Keratinocyte (primary cell): Measurements from ENCODE around the gene NKX2-4. TPM values are rescaled to one million over a fixed set of nuclear protein-coding genes. Genes with fewer than 3 reads are reported as not detected.

ENCODE experiments used
- DNase-seq: peaks from one replicate; pipeline ENCODE4 v3.0.0-alpha.2; 2011; ENCODE audit warnings: low read depth, missing footprints, low spot score
- FAIRE-seq: peaks from 2 replicates; lab custom pipeline; 2011; peaks lifted over from hg19 to GRCh38; lab: Jason Lieb, UNC
- H2AFZ ChIP-seq: 2 replicates; pipeline ENCODE4 v1.6.0; 2012; ENCODE audit warnings: low read length, control low read depth, inconsistent platforms; ENCODE audit not compliant: control insufficient read depth
- H3K27ac ChIP-seq: 2 replicates; pipeline ENCODE4 v1.5.1; 2011; ENCODE audit warnings: low read length; ENCODE audit not compliant: control insufficient read depth, insufficient read depth
- H3K27me3 ChIP-seq: 3 replicates; pipeline ENCODE4 v1.6.0; 2011; ENCODE audit warnings: low read length; ENCODE audit not compliant: control insufficient read depth, insufficient read depth; ENCODE audit errors: extremely low read depth
- H3K36me3 ChIP-seq, 2 experiments: 2 replicates in 1 of 2; 3 replicates in 1 of 2; pipeline ENCODE4 v1.5.1; 2011; ENCODE audit warnings: low read length in 2 of 2, mild to moderate bottlenecking in 1 of 2; ENCODE audit not compliant: control insufficient read depth in 2 of 2, insufficient read depth in 2 of 2; ENCODE audit errors: extremely low read depth in 1 of 2
- H3K4me1 ChIP-seq: 3 replicates; pipeline ENCODE4 v1.5.1; 2011; ENCODE audit warnings: low read length; ENCODE audit not compliant: control insufficient read depth, insufficient read depth; ENCODE audit errors: extremely low read depth
- H3K4me2 ChIP-seq: 3 replicates; pipeline ENCODE4 v1.6.0; 2011; ENCODE audit warnings: low read depth, low read length; ENCODE audit not compliant: control insufficient read depth, insufficient read depth; ENCODE audit errors: extremely low read depth
- H3K4me3 ChIP-seq, 3 experiments: fragments of 200-600 bp in 1 of 3; sonication (generic) in 1 of 3; 2 replicates in 2 of 3; 3 replicates in 1 of 3; pipeline ENCODE4 v1.5.1; 2011 to 2016; ENCODE audit warnings: low read length in 3 of 3, mild to moderate bottlenecking in 3 of 3, control low read depth in 2 of 3, inconsistent platforms in 1 of 3, low read depth in 1 of 3, mixed read lengths in 1 of 3, mixed run types in 1 of 3, moderate library complexity in 1 of 3; ENCODE audit not compliant: control insufficient read depth in 2 of 3, insufficient read depth in 2 of 3; ENCODE audit errors: extremely low read depth in 1 of 3
- H3K79me2 ChIP-seq: 2 replicates; pipeline ENCODE4 v1.6.0; 2012; ENCODE audit warnings: low read length; ENCODE audit not compliant: control insufficient read depth, insufficient read depth
- H3K9ac ChIP-seq: 3 replicates; pipeline ENCODE4 v1.6.0; 2011; ENCODE audit warnings: low read length; ENCODE audit not compliant: control insufficient read depth, insufficient read depth; ENCODE audit errors: extremely low read depth
- H3K9me1 ChIP-seq: 3 replicates; pipeline ENCODE4 v1.6.0; 2011; ENCODE audit warnings: low read length; ENCODE audit not compliant: control insufficient read depth, insufficient read depth; ENCODE audit errors: extremely low read depth
- H3K9me3 ChIP-seq: 2 replicates; pipeline ENCODE4 v1.5.1; 2012; ENCODE audit warnings: low read depth, low read length; ENCODE audit not compliant: control insufficient read depth
- H4K20me1 ChIP-seq: 3 replicates; pipeline ENCODE4 v1.6.0; 2011; ENCODE audit warnings: low read length; ENCODE audit not compliant: control insufficient read depth, insufficient read depth; ENCODE audit errors: extremely low read depth
- EZH2 ChIP-seq: IDR thresholded peaks from one replicate; pipeline ENCODE4 v1.6.1; 2012; ENCODE audit warnings: inconsistent platforms, mild to moderate bottlenecking, low read length, moderate library complexity
- dilution Hi-C: fragments of 300-500 bp; cut with MboI; formaldehyde crosslinking; loops from one replicate; pipeline ENCODE4 v1.7.0; 2020; ENCODE audit warnings: low sequenced_read_pairs; ENCODE audit not compliant: extremely low pct_ligation_motif_present
- polyA plus RNA-seq, 5 experiments: library from polyadenylated mRNA; depleted of rRNA in 3 of 5; stranded (reverse) in 3 of 5; stranded (forward) in 1 of 5; unstranded in 1 of 5; fragments of >200 nt; gene quantifications; 1 replicate in 1 of 5; 2 replicates in 3 of 5; 3 replicates in 1 of 5; pipeline versions ENCODE4 v1.2.1 to v1.2.3, GENCODE V29; 2011 to 2012; ENCODE audit warnings: missing spikeins in 2 of 5, low read depth in 1 of 5, low replicate concordance in 1 of 5
- TF ChIP-seq, protein P1 (sequence below), 3 experiments: IDR thresholded peaks in 1 of 3; conservative IDR thresholded peaks in 1 of 3; optimal IDR thresholded peaks in 1 of 3; 2 replicates in 2 of 3; 3 replicates in 1 of 3; pipeline versions ENCODE3 to v1.5.1; 2011; ENCODE audit warnings: low read length in 3 of 3, mild to moderate bottlenecking in 3 of 3, moderate library complexity in 2 of 3, control low read depth in 1 of 3, inconsistent platforms in 1 of 3; ENCODE audit not compliant: insufficient read depth in 2 of 3; ENCODE audit errors: extremely low read depth in 1 of 3

Gene NKX2-4
- polyA plus RNA-seq, 1 donor (not counting 4 experiments of a cell fraction or from before 2014, with no cell fraction given), result not detected

GRCh38 chr20:21432911-21433310 is 35.6 kb upstream of the NKX2-4 start:
- DNase-seq (no peak), FAIRE-seq (no peak)
- Histone ChIP-seq H3K27ac (no peak overlapping the region), H3K4me1 (peaks cover 17% of the 10 kb centered on the region), H2AFZ (no peak overlapping the region), H3K9ac (no peak overlapping the region), H3K9me1 (no peaks in the 10 kb centered on the region), H3K4me2 (no peak overlapping the region), H3K9me3 (no peaks in the 10 kb centered on the region), H4K20me1 (no peaks in the 10 kb centered on the region), H3K79me2 (no peaks in the 10 kb centered on the region), H3K27me3 (no peaks in the 10 kb centered on the region), H3K4me3 (no peak overlapping the region), H3K36me3 (no peaks in the 10 kb centered on the region)
- dilution Hi-C loops, result no loop called here
- no peak for TF ChIP-seq EZH2
- TF ChIP-seq, protein P1, sequence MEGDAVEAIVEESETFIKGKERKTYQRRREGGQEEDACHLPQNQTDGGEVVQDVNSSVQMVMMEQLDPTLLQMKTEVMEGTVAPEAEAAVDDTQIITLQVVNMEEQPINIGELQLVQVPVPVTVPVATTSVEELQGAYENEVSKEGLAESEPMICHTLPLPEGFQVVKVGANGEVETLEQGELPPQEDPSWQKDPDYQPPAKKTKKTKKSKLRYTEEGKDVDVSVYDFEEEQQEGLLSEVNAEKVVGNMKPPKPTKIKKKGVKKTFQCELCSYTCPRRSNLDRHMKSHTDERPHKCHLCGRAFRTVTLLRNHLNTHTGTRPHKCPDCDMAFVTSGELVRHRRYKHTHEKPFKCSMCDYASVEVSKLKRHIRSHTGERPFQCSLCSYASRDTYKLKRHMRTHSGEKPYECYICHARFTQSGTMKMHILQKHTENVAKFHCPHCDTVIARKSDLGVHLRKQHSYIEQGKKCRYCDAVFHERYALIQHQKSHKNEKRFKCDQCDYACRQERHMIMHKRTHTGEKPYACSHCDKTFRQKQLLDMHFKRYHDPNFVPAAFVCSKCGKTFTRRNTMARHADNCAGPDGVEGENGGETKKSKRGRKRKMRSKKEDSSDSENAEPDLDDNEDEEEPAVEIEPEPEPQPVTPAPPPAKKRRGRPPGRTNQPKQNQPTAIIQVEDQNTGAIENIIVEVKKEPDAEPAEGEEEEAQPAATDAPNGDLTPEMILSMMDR (optimal IDR thresholded peaks at IDR 0.05 in 1 of 3, IDR thresholded peaks at IDR 0.05 in 1 of 3, conservative IDR thresholded peaks at IDR 0.05 in 1 of 3; ENCODE audit: extremely low read depth in 1 of 3, insufficient read depth in 2 of 3, low read length in 3 of 3), result no peak

- H3K9ac ChIP-seq, result no peak overlapping the region
- no peaks in the 10 kb centered on the region for H3K9me1 ChIP-seq
- no peak overlapping the region for H3K4me3 ChIP-seq
- no peaks in the 10 kb centered on the region for H4K20me1 ChIP-seq
- no peak for FAIRE-seq
- no peaks in the 10 kb centered on the region for H3K9me3 ChIP-seq
- no peaks in the 10 kb centered on the region for H3K36me3 ChIP-seq
- no peak for DNase-seq
- no peak overlapping the region for H3K27ac ChIP-seq
- no peak overlapping the region for H3K4me2 ChIP-seq
- peaks cover 5% of the 10 kb centered on the region for H3K4me1 ChIP-seq
- dilution Hi-C loops, result no loop called here
- no peak overlapping the region for H2AFZ ChIP-seq
- no peak for TF ChIP-seq EZH2
- TF ChIP-seq, protein P1 (optimal IDR thresholded peaks at IDR 0.05 in 1 of 3, IDR thresholded peaks at IDR 0.05 in 1 of 3, conservative IDR thresholded peaks at IDR 0.05 in 1 of 3; ENCODE audit: extremely low read depth in 1 of 3, insufficient read depth in 2 of 3, low read length in 3 of 3), result no peak
- no peaks in the 10 kb centered on the region for H3K79me2 ChIP-seq
- no peaks in the 10 kb centered on the region for H3K27me3 ChIP-seq
These were observed 32.7 kb upstream of the NKX2-4 start for GRCh38 chr20:21430020-21430419.
